ENCODE measurements around the gene PPP2R2C. TPM values are rescaled to one million over a fixed set of nuclear protein-coding genes. Genes with fewer than 3 reads are reported as not detected.

The PPP2R2C gene
- total and polyA plus RNA-seq, 10 of the 15 experiments (the other 5 are each of a cell fraction or from before 2014, with no cell fraction given): 0.13 to 0.15 TPM; not detected in 8

DNA sequence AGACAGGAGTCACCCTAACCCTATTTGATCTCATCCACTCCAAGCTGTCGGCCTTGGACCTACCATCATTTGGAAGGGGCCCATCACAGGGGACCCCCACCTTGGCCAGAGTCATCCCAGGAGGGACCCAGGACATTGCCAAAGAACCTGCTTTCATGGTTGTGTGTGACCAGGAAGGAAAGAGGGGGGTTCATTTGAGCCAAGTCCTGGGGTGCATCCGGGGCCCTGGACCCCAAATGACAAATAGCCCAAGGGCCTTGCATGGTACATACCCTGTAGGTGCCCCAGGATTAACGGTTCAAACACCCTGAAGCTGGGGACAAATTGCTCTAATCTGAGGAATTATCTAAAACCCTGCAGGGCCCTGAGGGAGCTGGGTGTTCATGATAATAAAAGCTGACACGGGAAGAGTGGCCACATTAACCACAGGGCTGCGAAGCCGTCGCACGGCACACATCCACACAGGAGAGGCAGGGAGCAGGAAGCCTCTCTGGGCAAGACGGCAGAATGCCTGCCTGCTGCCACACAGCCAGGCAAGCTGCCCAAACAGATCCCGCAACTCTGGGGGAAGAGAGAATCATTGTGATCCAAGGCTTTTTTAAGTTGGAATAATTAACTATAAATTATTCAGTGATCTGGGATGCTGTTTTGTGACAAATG, 28.2 kb upstream of the PPP2R2C start:
- ChIA-PET RAD21 (ENCODE audit: unreplicated experiment) (interaction anchor here (0.7 kb wide), 1 partner anchor 127 kb away, joined by 3 read pairs; no protein-coding TSS in a partner anchor), SMC1A (ENCODE audit: uncharacterized antibody, unreplicated experiment) (interaction anchor here (1.3 kb wide), 1 partner anchor 169 kb away, joined by 4 read pairs; no protein-coding TSS in a partner anchor), POLR2A (no interaction called here), CTCF (no interaction called here)
- H3K79me2 ChIP-seq (ENCODE audit: control insufficient read depth, insufficient read depth, low read length): no peaks in the 10 kb centered on the region
- ATAC-seq: no peak
- intact Hi-C loops (cut with micrococcal nuclease; ENCODE audit: unreplicated experiment): no loop called here
- H3K27ac ChIP-seq (ENCODE audit: control insufficient read depth, insufficient read depth): no peak overlapping the region
- FAIRE-seq: no peak
- no peak overlapping the region for H2AFZ ChIP-seq (ENCODE audit: control insufficient read depth, low read depth, low read length)
- H3K9ac ChIP-seq (ENCODE audit: control insufficient read depth, insufficient read depth, low read length): no peak overlapping the region
- in situ Hi-C loops (cut with MboI): no loop called here
- H3K4me2 ChIP-seq (ENCODE audit: control insufficient read depth, insufficient read depth): no peak overlapping the region
- H3K36me3 ChIP-seq (ENCODE audit: control insufficient read depth in 2 of 2, insufficient read depth in 2 of 2, low read length in 1 of 2): no peaks in the 10 kb centered on the region
- WGBS (ENCODE audit: insufficient coverage, insufficient replicate concordance, low lambda C conversion rate, missing lambda C conversion rate): 30% methylated on average over 10 of the region's 10 CpGs
- TF ChIP-seq MTA3 (IDR thresholded peaks at IDR 0.05; ENCODE audit: borderline replicate concordance, low read length): no peak
- TF ChIP-seq ZNF384 (IDR thresholded peaks at IDR 0.05; ENCODE audit: borderline replicate concordance, low read depth, low read length): no peak
- no peak for TF ChIP-seq MEF2B (IDR thresholded peaks at IDR 0.05; ENCODE audit: partially characterized antibody, poor library complexity, severe bottlenecking)
- TF ChIP-seq, protein P1, sequence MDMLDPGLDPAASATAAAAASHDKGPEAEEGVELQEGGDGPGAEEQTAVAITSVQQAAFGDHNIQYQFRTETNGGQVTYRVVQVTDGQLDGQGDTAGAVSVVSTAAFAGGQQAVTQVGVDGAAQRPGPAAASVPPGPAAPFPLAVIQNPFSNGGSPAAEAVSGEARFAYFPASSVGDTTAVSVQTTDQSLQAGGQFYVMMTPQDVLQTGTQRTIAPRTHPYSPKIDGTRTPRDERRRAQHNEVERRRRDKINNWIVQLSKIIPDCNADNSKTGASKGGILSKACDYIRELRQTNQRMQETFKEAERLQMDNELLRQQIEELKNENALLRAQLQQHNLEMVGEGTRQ (IDR thresholded peaks at IDR 0.05; ENCODE audit: borderline replicate concordance, low read depth, low read length): no peak
- no peak for TF ChIP-seq SRF (IDR thresholded peaks at IDR 0.05; ENCODE audit: low read depth in 2 of 2, low read length in 2 of 2)
- no peak for TF ChIP-seq CEBPB (IDR thresholded peaks at IDR 0.05; ENCODE audit: borderline replicate concordance in 1 of 2, low read depth in 2 of 2, low read length in 2 of 2)
- TF ChIP-seq SUPT20H (IDR thresholded peaks at IDR 0.05; ENCODE audit: borderline replicate concordance, control insufficient read depth, low read depth, low read length): no peak
- no peak for TF ChIP-seq RB1 (IDR thresholded peaks at IDR 0.05; ENCODE audit: borderline replicate concordance)
- TF ChIP-seq E2F4 (IDR thresholded peaks at IDR 0.05; ENCODE audit: low read depth, low read length): no peak
- no peak for TF ChIP-seq BMI1 (IDR thresholded peaks at IDR 0.05; ENCODE audit: borderline replicate concordance)
- TF ChIP-seq RFX5 (IDR thresholded peaks at IDR 0.05; ENCODE audit: low read depth, low read length): no peak
- no peak for TF ChIP-seq BRCA1 (IDR thresholded peaks at IDR 0.05; ENCODE audit: low read depth, low read length)
- TF ChIP-seq MTA2 (IDR thresholded peaks at IDR 0.05; ENCODE audit: low read depth): no peak
- BruUV-seq (replicated peaks): no TSS peak
- H3K27me3 ChIP-seq (replicated peaks in 1 of 2; ENCODE audit: control insufficient read depth in 2 of 2, insufficient read depth in 2 of 2, low read length in 1 of 2): peaks cover 0 to 2% of the 10 kb centered on the region in 2 experiments; a peak in 1 of 4 replicates
- no peaks in the 10 kb centered on the region for H3K4me1 ChIP-seq (ENCODE audit: control insufficient read depth, insufficient read depth, low read length)
- H3K4me3 ChIP-seq: no peak overlapping the region
- no peaks in the 10 kb centered on the region for H4K20me1 ChIP-seq (ENCODE audit: control insufficient read depth, insufficient read depth)
- no peak for DNase-seq (ENCODE audit: low read depth, low spot score)
- H3K9me3 ChIP-seq (replicated peaks; ENCODE audit: control insufficient read depth, insufficient read depth, low read length): no peaks in the 10 kb centered on the region; the same call in 2 of the 3 replicates

Data from GM12878 (cell line).